ENCODE results near the gene PDE8A.
"Not testable (repeated sequence)": the region's sequence is repeated elsewhere in the genome, so short reads cannot be mapped to it uniquely, and the experiment has no call there.

Gene PDE8A

GRCh38 chr15:84991014-84991712 lies 9.5 kb downstream of the PDE8A start:
- no peak for DNase-seq

- DNase-seq = no peak
Measured at GRCh38 chr15:84992157-84992944, 10.7 kb downstream of the PDE8A start.

- DNase-seq = no peak
Measured at GRCh38 chr15:84996055-84996454, 14.4 kb downstream of the PDE8A start.

GRCh38 chr15:84996714-84997113 lies 15.1 kb downstream of the PDE8A start:
- DNase-seq = not testable (repeated sequence)

GRCh38 chr15:84997214-84997613 lies 15.6 kb downstream of the PDE8A start:
- not testable (repeated sequence) for DNase-seq

GRCh38 chr15:85000189-85000864 lies 18.7 kb downstream of the PDE8A start:
- no peak for DNase-seq

GRCh38 chr15:85000937-85001336 lies 19.3 kb downstream of the PDE8A start:
- DNase-seq = no peak

- no peak for DNase-seq
Measured at GRCh38 chr15:85002517-85002916, 20.9 kb downstream of the PDE8A start.

- no peak for DNase-seq
Measured at GRCh38 chr15:85003593-85004312, 22.1 kb downstream of the PDE8A start.

GRCh38 chr15:85004550-85004949 lies 22.9 kb downstream of the PDE8A start:
- no peak for DNase-seq

- no peak for DNase-seq
Measured at GRCh38 chr15:85005319-85005718, 23.7 kb downstream of the PDE8A start.

- DNase-seq = no peak
Measured at GRCh38 chr15:85005746-85006145, 24.1 kb downstream of the PDE8A start.

- DNase-seq = no peak
Measured at GRCh38 chr15:85006201-85006600, 24.5 kb downstream of the PDE8A start.

GRCh38 chr15:85006655-85007054 lies 25.0 kb downstream of the PDE8A start:
- no peak for DNase-seq

- DNase-seq = no peak
Measured at GRCh38 chr15:85007137-85007536, 25.5 kb downstream of the PDE8A start.

GRCh38 chr15:85007741-85008397 lies 26.2 kb downstream of the PDE8A start:
- DNase-seq = no peak

GRCh38 chr15:85008474-85009260 lies 27.0 kb downstream of the PDE8A start:
- no peak for DNase-seq

GRCh38 chr15:85009435-85009834 lies 27.8 kb downstream of the PDE8A start:
- no peak for DNase-seq

GRCh38 chr15:85010071-85010385 lies 28.4 kb downstream of the PDE8A start:
- no peak for DNase-seq

GRCh38 chr15:85010386-85011159 lies 28.9 kb downstream of the PDE8A start:
- no peak for DNase-seq

- no peak for DNase-seq
Measured at GRCh38 chr15:85011160-85011571, 29.5 kb downstream of the PDE8A start.
